ENCODE data around the gene KLRD1. TPM values are rescaled to one million over a fixed set of nuclear protein-coding genes. Genes with fewer than 3 reads are reported as not detected.
"Not testable (repeated sequence)": the region's sequence is repeated elsewhere in the genome, so short reads cannot be mapped to it uniquely, and the experiment has no call there.

KLRD1 gene
- polyA plus RNA-seq, 12 donors, result 0.16 to 1.6 (median 0.72) TPM; not detected in 2

DNA sequence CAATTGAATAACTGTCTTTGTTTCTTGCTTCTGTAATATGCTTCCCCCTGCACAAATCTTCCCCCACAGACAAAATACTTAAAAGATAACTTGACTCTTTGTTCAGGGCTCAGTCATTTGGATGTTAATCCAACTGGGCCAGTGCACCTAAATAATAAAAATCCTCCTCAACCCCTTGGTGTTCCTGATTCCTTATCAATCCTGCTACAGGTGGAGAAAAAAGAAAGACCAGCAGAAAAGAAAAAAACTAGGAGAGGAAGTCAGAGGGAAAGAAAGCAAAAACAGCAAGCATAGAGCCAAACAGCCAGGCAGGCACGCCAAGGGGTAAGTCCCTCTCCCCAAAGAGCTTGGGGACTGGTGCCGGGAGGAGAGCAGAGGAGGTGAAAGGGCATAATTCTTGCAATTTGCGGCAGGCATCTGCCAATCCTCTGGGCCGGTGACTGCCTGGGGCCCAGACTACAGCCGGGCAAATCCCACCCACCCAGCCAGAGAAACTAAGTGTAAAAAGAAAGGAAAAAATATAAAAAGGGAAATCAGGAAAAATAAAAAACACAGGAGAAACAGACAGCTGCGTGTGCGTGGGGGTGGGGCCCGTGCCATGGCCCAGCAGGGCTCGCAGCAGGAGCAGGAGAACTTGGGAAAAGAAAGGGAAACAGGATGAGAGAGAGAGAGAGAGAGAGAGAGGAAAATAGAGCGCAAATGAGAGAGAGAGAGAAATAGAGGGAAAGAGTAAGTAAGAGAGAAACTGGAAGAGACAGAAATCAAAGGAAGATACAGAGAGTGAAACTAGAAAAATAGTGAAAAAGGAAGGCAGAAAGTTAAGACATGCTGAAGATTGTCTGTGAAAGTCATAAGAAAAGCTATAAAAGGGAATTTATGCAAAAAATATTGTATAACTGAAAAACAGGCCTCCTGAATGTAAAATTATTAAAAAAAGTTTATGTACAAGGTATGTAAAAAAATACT lies 60.8 kb downstream of the KLRD1 start:
- no peak for DNase-seq

- no peak for DNase-seq
These were observed 62.1 kb downstream of the KLRD1 start for GRCh38 chr12:10369557-10370415.

DNA sequence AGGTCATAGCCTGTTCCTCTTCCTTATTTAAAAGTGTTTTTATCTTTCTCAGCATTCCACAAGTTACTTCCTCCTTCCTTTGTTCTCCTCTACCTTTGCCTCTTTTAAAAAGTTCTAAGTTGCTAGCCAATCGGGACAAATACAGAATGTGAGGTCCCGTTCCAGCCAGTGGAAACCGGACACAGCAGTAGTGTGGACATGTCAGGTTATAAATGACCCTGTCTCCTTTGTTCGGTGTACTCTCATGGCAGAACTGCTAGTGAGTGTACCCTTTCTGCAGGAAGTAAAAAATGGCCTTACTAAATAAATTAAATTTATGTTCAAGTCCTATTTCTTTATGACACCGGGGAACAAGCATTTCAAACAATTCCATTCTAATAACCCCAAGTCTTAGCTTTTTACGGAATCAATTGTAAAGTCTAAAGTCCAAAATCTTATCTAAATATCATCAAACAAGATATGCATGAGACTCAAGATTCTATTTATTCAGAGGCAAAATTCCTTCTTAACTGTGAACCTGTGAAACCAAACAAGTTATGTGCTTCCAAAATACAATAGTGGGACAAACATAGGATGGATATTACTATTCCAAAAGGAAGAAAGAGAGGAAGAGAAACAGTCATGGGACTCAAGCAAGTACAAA lies 64.3 kb downstream of the KLRD1 start:
- not testable (repeated sequence) for DNase-seq

DNA sequence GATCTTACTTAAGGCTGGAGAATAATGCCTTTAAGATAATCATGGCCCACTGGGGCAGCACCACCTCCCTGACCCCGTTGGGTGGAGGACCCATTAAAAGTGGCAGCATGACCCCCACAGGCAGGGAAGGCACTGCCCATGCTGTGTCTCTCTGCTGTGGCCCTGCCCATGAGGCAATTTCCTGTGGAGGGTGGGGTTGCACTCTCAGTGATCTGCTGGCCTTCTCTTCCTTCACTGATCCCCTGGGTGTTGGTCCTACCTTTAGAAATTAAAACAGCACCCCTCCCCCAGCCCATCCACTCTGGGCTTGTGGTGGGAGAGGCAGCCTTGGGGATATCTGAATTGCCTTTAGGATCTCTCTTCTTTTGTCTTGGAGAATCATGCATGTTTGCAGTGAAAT lies 64.9 kb downstream of the KLRD1 start:
- DNase-seq, result no peak

- no peak for DNase-seq
These were observed 67.0 kb downstream of the KLRD1 start for GRCh38 chr12:10374624-10375018.

DNA sequence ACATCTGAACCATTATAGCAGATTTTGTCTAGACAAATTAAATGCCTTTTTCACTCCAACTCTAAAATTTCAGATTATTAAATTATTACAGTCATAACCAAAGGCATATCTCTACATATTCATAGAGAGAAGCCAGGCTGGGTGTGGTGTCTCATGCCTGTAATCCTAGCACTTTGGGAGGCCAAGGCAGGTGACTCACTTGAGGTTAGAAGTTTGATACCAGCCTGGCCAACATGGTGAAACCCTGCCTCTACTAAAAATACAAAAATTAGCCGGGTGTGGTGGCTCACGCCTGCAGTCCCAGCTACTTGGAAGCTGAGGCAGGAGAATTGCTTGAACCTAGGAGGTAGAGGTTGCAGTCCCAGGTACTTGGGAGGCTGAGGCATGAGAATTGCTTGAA lies 71.1 kb downstream of the KLRD1 start:
- not testable (repeated sequence) for DNase-seq

Other genes starting within 250 kb of the KLRD1 start
- 1 to 10 TPM in 10 of 12 donors, not detected in 2; 1.9 to 5.3 (median 3.3) TPM for gene CLEC1A, start 208.9 kb upstream of the KLRD1 start, polyA plus RNA-seq (ENCODE audit: insufficient read length in 12 of 12)
- 1 to 10 TPM in 9 of 12 donors, under 1 TPM in 2, not detected in 1; 0.77 to 6.1 (median 2.0) TPM for gene CLEC7A, start 177.7 kb upstream of the KLRD1 start, polyA plus RNA-seq (ENCODE audit: insufficient read length in 12 of 12)
- gene OLR1, start 135.7 kb upstream of the KLRD1 start, polyA plus RNA-seq (ENCODE audit: insufficient read length in 12 of 12), result 1 to 10 TPM in 8 of 12 donors, under 1 TPM in 2, not detected in 2; 0.69 to 2.5 (median 1.2) TPM
- under 1 TPM in 9 of 12 donors, not detected in 3; 0.04 to 0.96 (median 0.26) TPM for gene TMEM52B, start 128.8 kb upstream of the KLRD1 start, polyA plus RNA-seq (ENCODE audit: insufficient read length in 12 of 12)
- gene GABARAPL1, start 95.0 kb upstream of the KLRD1 start, polyA plus RNA-seq (ENCODE audit: insufficient read length in 12 of 12), result 10 to 100 TPM in 11 of 12 donors, not detected in 1; 21.2 to 63.3 (median 25.2) TPM
- 1 to 10 TPM in 3 of 12 donors, under 1 TPM in 7, not detected in 2; 0.15 to 2.6 (median 0.61) TPM for gene KLRK1, start 82.2 kb downstream of the KLRD1 start, polyA plus RNA-seq (ENCODE audit: insufficient read length in 12 of 12)
- gene KLRC4, start 101.9 kb downstream of the KLRD1 start, polyA plus RNA-seq (ENCODE audit: insufficient read length in 12 of 12), result under 1 TPM in 5 of 12 donors, not detected in 7; 0.22 to 0.64 (median 0.32) TPM
- under 1 TPM in 5 of 12 donors, not detected in 7; 0.26 to 0.73 (median 0.39) TPM for gene KLRC3, start 112.7 kb downstream of the KLRD1 start, polyA plus RNA-seq (ENCODE audit: insufficient read length in 12 of 12)
- under 1 TPM in 5 of 12 donors, not detected in 7; 0.20 to 0.67 (median 0.58) TPM for gene KLRC2, start 128.1 kb downstream of the KLRD1 start, polyA plus RNA-seq (ENCODE audit: insufficient read length in 12 of 12)
- 1 to 10 TPM in 1 of 12 donors, under 1 TPM in 9, not detected in 2; 0.21 to 1.1 (median 0.51) TPM for gene KLRC1, start 145.5 kb downstream of the KLRD1 start, polyA plus RNA-seq (ENCODE audit: insufficient read length in 12 of 12)
- 10 to 100 TPM in 1 of 12 donors, 1 to 10 TPM in 5, under 1 TPM in 5, not detected in 1; 0.40 to 19.9 (median 1.1) TPM for gene EIF2S3B, start 198.0 kb downstream of the KLRD1 start, polyA plus RNA-seq (ENCODE audit: insufficient read length in 12 of 12)

All from muscle of arm (tissue), 12 donors.